ENCODE results near the gene MTUS2. TPM values are rescaled to one million over a fixed set of nuclear protein-coding genes. Genes with fewer than 3 reads are reported as not detected.

The MTUS2 gene
- total RNA-seq, 3 donors from 2014 or later = not detected

GRCh38 chr13:29538652-29539040 lies 718.5 kb downstream of the MTUS2 start:
- H3K27me3 Mint-ChIP-seq (ENCODE audit: low read depth) = no peaks in the 10 kb centered on the region
- ATAC-seq (no peak), DNase-seq (no peak)
- no peaks in the 10 kb centered on the region for H3K9me3 Mint-ChIP-seq
- peaks cover 42% of the 10 kb centered on the region for H3K36me3 Mint-ChIP-seq (ENCODE audit: insufficient read depth)
- H3K4me3 Mint-ChIP-seq = no peak overlapping the region
- peaks cover 33% of the 10 kb centered on the region for H3K4me1 Mint-ChIP-seq (ENCODE audit: low read depth)

GRCh38 chr13:29539856-29540255 lies 719.7 kb downstream of the MTUS2 start:
- H3K36me3 Mint-ChIP-seq (ENCODE audit: insufficient read depth) = peaks cover 37% of the 10 kb centered on the region
- H3K27me3 Mint-ChIP-seq (ENCODE audit: low read depth) = no peaks in the 10 kb centered on the region
- H3K9me3 Mint-ChIP-seq = no peaks in the 10 kb centered on the region

GRCh38 chr13:29540334-29540733 lies 720.2 kb downstream of the MTUS2 start:
- Mint-ChIP-seq H3K9me3 (no peaks in the 10 kb centered on the region), H3K36me3 (ENCODE audit: insufficient read depth) (peaks cover 39% of the 10 kb centered on the region), H3K4me3 (no peak overlapping the region), H3K27me3 (ENCODE audit: low read depth) (no peaks in the 10 kb centered on the region), H3K4me1 (ENCODE audit: low read depth) (peaks cover 36% of the 10 kb centered on the region)
- ATAC-seq (no peak), DNase-seq (no peak)

More at GRCh38 chr13:29539856-29540255, 719.7 kb downstream of the MTUS2 start:
- Mint-ChIP-seq H3K4me1 (ENCODE audit: low read depth) (peaks cover 36% of the 10 kb centered on the region), H3K4me3 (no peak overlapping the region)
- ATAC-seq (no peak), DNase-seq (no peak)

GRCh38 chr13:29540799-29541198 lies 720.7 kb downstream of the MTUS2 start:
- DNase-seq = no peak
- Mint-ChIP-seq H3K9me3 (no peaks in the 10 kb centered on the region), H3K27me3 (ENCODE audit: low read depth) (no peaks in the 10 kb centered on the region), H3K4me1 (ENCODE audit: low read depth) (peaks cover 39% of the 10 kb centered on the region), H3K4me3 (no peak overlapping the region), H3K36me3 (ENCODE audit: insufficient read depth) (peaks cover 40% of the 10 kb centered on the region)
- ATAC-seq = no peak

GRCh38 chr13:29541400-29541799 lies 721.3 kb downstream of the MTUS2 start:
- peak; percentile 31 to 43 for ATAC-seq
- Mint-ChIP-seq H3K4me1 (ENCODE audit: low read depth) (peaks cover 39% of the 10 kb centered on the region), H3K9me3 (no peaks in the 10 kb centered on the region), H3K27me3 (ENCODE audit: low read depth) (no peaks in the 10 kb centered on the region), H3K36me3 (ENCODE audit: insufficient read depth) (peaks cover 35% of the 10 kb centered on the region), H3K4me3 (no peak overlapping the region)
- no peak for DNase-seq

- DNase-seq (no peak), ATAC-seq (no peak)
- no peaks in the 10 kb centered on the region for H3K9me3 Mint-ChIP-seq
- H3K36me3 Mint-ChIP-seq (ENCODE audit: insufficient read depth) = peaks cover 39% of the 10 kb centered on the region
- H3K27me3 Mint-ChIP-seq (ENCODE audit: low read depth) = no peaks in the 10 kb centered on the region
- H3K4me1 Mint-ChIP-seq (ENCODE audit: low read depth) = peaks cover 39% of the 10 kb centered on the region
- H3K4me3 Mint-ChIP-seq = no peak overlapping the region
Observed at GRCh38 chr13:29542381-29542780, 722.2 kb downstream of the MTUS2 start.

- H3K36me3 Mint-ChIP-seq (ENCODE audit: insufficient read depth) = peaks cover 39% of the 10 kb centered on the region
- no peaks in the 10 kb centered on the region for H3K9me3 Mint-ChIP-seq
- DNase-seq (peak; percentile 32), ATAC-seq (peak; percentile 84 to 93)
- H3K4me3 Mint-ChIP-seq = no peak overlapping the region
- H3K27me3 Mint-ChIP-seq (ENCODE audit: low read depth) = no peaks in the 10 kb centered on the region
- peaks cover 31% of the 10 kb centered on the region for H3K4me1 Mint-ChIP-seq (ENCODE audit: low read depth)
Observed at GRCh38 chr13:29543230-29544215, 723.4 kb downstream of the MTUS2 start.

- ATAC-seq (no peak), DNase-seq (no peak)
- H3K4me3 Mint-ChIP-seq = no peak overlapping the region
- H3K27me3 Mint-ChIP-seq (ENCODE audit: low read depth) = no peaks in the 10 kb centered on the region
- H3K36me3 Mint-ChIP-seq (ENCODE audit: insufficient read depth) = peaks cover 49% of the 10 kb centered on the region
- peaks cover 24% of the 10 kb centered on the region for H3K4me1 Mint-ChIP-seq (ENCODE audit: low read depth)
- H3K9me3 Mint-ChIP-seq = no peaks in the 10 kb centered on the region
Observed at GRCh38 chr13:29545988-29546387, 725.8 kb downstream of the MTUS2 start.

GRCh38 chr13:29546662-29547061 lies 726.5 kb downstream of the MTUS2 start:
- Mint-ChIP-seq H3K4me1 (ENCODE audit: low read depth) (peaks cover 18% of the 10 kb centered on the region), H3K9me3 (no peaks in the 10 kb centered on the region), H3K4me3 (no peak overlapping the region), H3K36me3 (ENCODE audit: insufficient read depth) (peaks cover 49% of the 10 kb centered on the region), H3K27me3 (ENCODE audit: low read depth) (no peaks in the 10 kb centered on the region)
- no peak for DNase-seq
- ATAC-seq = no peak

- DNase-seq (no peak), ATAC-seq (no peak)
- no peaks in the 10 kb centered on the region for H3K9me3 Mint-ChIP-seq
- H3K27me3 Mint-ChIP-seq (ENCODE audit: low read depth) = no peaks in the 10 kb centered on the region
- H3K4me3 Mint-ChIP-seq = no peak overlapping the region
- H3K4me1 Mint-ChIP-seq (ENCODE audit: low read depth) = peaks cover 18% of the 10 kb centered on the region
- H3K36me3 Mint-ChIP-seq (ENCODE audit: insufficient read depth) = peaks cover 52% of the 10 kb centered on the region
Observed at GRCh38 chr13:29547153-29547552, 727.0 kb downstream of the MTUS2 start.

- Mint-ChIP-seq H3K36me3 (ENCODE audit: insufficient read depth) (peaks cover 61% of the 10 kb centered on the region), H3K27me3 (ENCODE audit: low read depth) (no peaks in the 10 kb centered on the region), H3K4me3 (no peak overlapping the region), H3K9me3 (no peaks in the 10 kb centered on the region), H3K4me1 (ENCODE audit: low read depth) (peaks cover 6% of the 10 kb centered on the region)
- DNase-seq = no peak
- ATAC-seq = no peak
Observed at GRCh38 chr13:29548722-29549121, 728.6 kb downstream of the MTUS2 start.

- Mint-ChIP-seq H3K27me3 (ENCODE audit: low read depth) (no peaks in the 10 kb centered on the region), H3K9me3 (no peaks in the 10 kb centered on the region), H3K4me1 (ENCODE audit: low read depth) (peaks cover 4% of the 10 kb centered on the region), H3K36me3 (ENCODE audit: insufficient read depth) (peaks cover 64% of the 10 kb centered on the region), H3K4me3 (no peak overlapping the region)
- DNase-seq = no peak
- no peak for ATAC-seq
Observed at GRCh38 chr13:29550430-29550988, 730.4 kb downstream of the MTUS2 start.

GRCh38 chr13:29551214-29551613 lies 731.1 kb downstream of the MTUS2 start:
- DNase-seq = no peak
- Mint-ChIP-seq H3K36me3 (ENCODE audit: insufficient read depth) (peaks cover 63% of the 10 kb centered on the region), H3K9me3 (no peaks in the 10 kb centered on the region), H3K27me3 (ENCODE audit: low read depth) (no peaks in the 10 kb centered on the region), H3K4me1 (ENCODE audit: low read depth) (peaks cover 4% of the 10 kb centered on the region), H3K4me3 (no peak overlapping the region)
- ATAC-seq = no peak

Measured in activated T-cell treated with anti-CD3 and anti-CD28 coated beads, Interleukin-2, amount 50 U/mL, for 4 hours (primary cell).